Esophagus muscularis mucosa (tissue), 4 donors: Measurements from ENCODE around the gene CATSPERD. TPM values are rescaled to one million over a fixed set of nuclear protein-coding genes. Genes with fewer than 3 reads are reported as not detected.

ENCODE experiments used
- DNase-seq: peaks from one replicate; pipeline ENCODE4 v3.0.0-alpha.2; 2017; ENCODE audit errors: extremely low spot score
- H3K27ac ChIP-seq, 4 donors: fragments of 200-600 bp; sonication (generic); replicated peaks in 1 of 4; 1 replicate in 3 of 4; 2 replicates in 1 of 4; pipeline ENCODE4 v1.5.1; 2016 to 2019; ENCODE audit warnings: mild to moderate bottlenecking in 1 of 4
- H3K27me3 ChIP-seq, 4 donors: fragments of 200-600 bp; sonication (generic); one replicate each; pipeline versions ENCODE4 v1.5.1 to v1.6.0; 2016 to 2019
- H3K36me3 ChIP-seq, 4 donors: fragments of 200-600 bp; sonication (generic); one replicate each; pipeline ENCODE4 v1.5.1; 2016 to 2019
- H3K4me1 ChIP-seq, 4 donors: fragments of 200-600 bp; sonication (generic); one replicate each; pipeline ENCODE4 v1.5.1; 2016 to 2019
- H3K4me3 ChIP-seq, 4 donors: fragments of 200-600 bp; sonication (generic); 1 replicate in 2 of 4; 2 replicates in 2 of 4; pipeline ENCODE4 v1.5.1; 2016 to 2019; ENCODE audit warnings: mild to moderate bottlenecking in 4 of 4, moderate library complexity in 1 of 4
- H3K9me3 ChIP-seq, 4 donors: fragments of 200-600 bp; sonication (generic); 1 replicate in 3 of 4; 2 replicates in 1 of 4; pipeline ENCODE4 v1.5.1; 2016 to 2019
- CTCF ChIP-seq, 3 experiments: fragments of 200-600 bp in 2 of 3; fragments of 450-650 bp in 1 of 3; sonication (generic) in 2 of 3; IDR thresholded peaks; one replicate each; pipeline ENCODE4 v1.5.1; 2017 to 2019; ENCODE audit warnings: antibody characterized with exemption in 3 of 3, mild to moderate bottlenecking in 2 of 3, moderate library complexity in 1 of 3
- EP300 ChIP-seq: sonication (generic); formaldehyde crosslinking; IDR thresholded peaks from one replicate; pipeline ENCODE4 v1.6.1; 2017; ENCODE audit warnings: antibody characterized with exemption
- POLR2A ChIP-seq: fragments of 450-650 bp; IDR thresholded peaks from one replicate; pipeline ENCODE4 v1.6.1; 2017; ENCODE audit warnings: antibody characterized with exemption, moderate library complexity, mild to moderate bottlenecking, low read depth
- POLR2AphosphoS5 ChIP-seq, 2 donors: sonication (generic); formaldehyde crosslinking; IDR thresholded peaks; one replicate each; pipeline ENCODE4 v1.6.1; 2017; ENCODE audit warnings: antibody characterized with exemption in 2 of 2
- WGBS: methylation state at CpG from one replicate; pipeline ENCODE4 v1.1.5; 2018; 5-methylcytosine and 5-hydroxymethylcytosine counted together
- intact Hi-C: fragments of 100-400 bp; cut with DNase I; formaldehyde crosslinking; loops from one replicate; pipeline ENCODE4 v1.15.1; 2023
- total RNA-seq, 4 donors: library from RNA; depleted of rRNA; stranded (reverse); fragments of >200 nt; gene quantifications; one replicate each; pipeline versions ENCODE4 v1.1.0 to v1.2.1, GENCODE V29; 2016

Gene CATSPERD
- total RNA-seq, 4 donors from 2014 or later = 0.19 TPM; not detected in 3

GRCh38 chr19:5696196-5697021, 24.0 kb upstream of the CATSPERD start:
- no peak for DNase-seq
- peaks cover 17 to 32% (median 24%) of the 10 kb centered on the region in 4 donors for H3K4me1 ChIP-seq
- TF ChIP-seq POLR2A = no peak
- no peak for TF ChIP-seq POLR2AphosphoS5 (IDR thresholded peaks at IDR 0.05)
- TF ChIP-seq EP300 = no peak
- no peak for TF ChIP-seq CTCF (IDR thresholded peaks at IDR 0.05)
- 85% methylated on average over 23 of the region's 42 CpGs for WGBS
- no peaks in the 10 kb centered on the region for H3K9me3 ChIP-seq
- peaks cover 64 to 99% (median 96%) of the 10 kb centered on the region in 4 donors for H3K36me3 ChIP-seq
- H3K27ac ChIP-seq = no peak overlapping the region
- intact Hi-C loops = no loop called here
- H3K4me3 ChIP-seq = no peak overlapping the region
- no peaks in the 10 kb centered on the region for H3K27me3 ChIP-seq

- Histone ChIP-seq H3K27ac (peak overlapping the region in 1 of 4 donors; percentile 4), H3K4me1 (peaks cover 8 to 24% (median 15%) of the 10 kb centered on the region in 4 donors), H3K4me3 (no peak overlapping the region), H3K36me3 (peaks cover 64 to 98% (median 94%) of the 10 kb centered on the region in 4 donors), H3K9me3 (no peaks in the 10 kb centered on the region), H3K27me3 (no peaks in the 10 kb centered on the region)
- intact Hi-C loops = no loop called here
- WGBS = 74% methylated on average over 24 of the region's 25 CpGs
- TF ChIP-seq POLR2AphosphoS5 (IDR thresholded peaks at IDR 0.05) (no peak), POLR2A (no peak), EP300 (no peak), CTCF (IDR thresholded peaks at IDR 0.05) (no peak)
- DNase-seq = no peak
These were observed 23.2 kb upstream of the CATSPERD start for GRCh38 chr19:5697022-5697889.

- 89% methylated on average over 25 of the region's 30 CpGs for WGBS
- Histone ChIP-seq H3K9me3 (no peaks in the 10 kb centered on the region), H3K4me1 (peaks cover under 1 to 16% (median 7%) of the 10 kb centered on the region in 4 donors), H3K27ac (peak overlapping the region in 1 of 4 donors; percentile 4), H3K4me3 (no peak overlapping the region), H3K36me3 (peaks cover 65 to 93% (median 89%) of the 10 kb centered on the region in 4 donors), H3K27me3 (no peaks in the 10 kb centered on the region)
- no peak for DNase-seq
- no peak for TF ChIP-seq POLR2AphosphoS5 (IDR thresholded peaks at IDR 0.05)
- TF ChIP-seq EP300 = no peak
- intact Hi-C loops = no loop called here
These were observed 22.4 kb upstream of the CATSPERD start for GRCh38 chr19:5697890-5698634.

GRCh38 chr19:5698635-5699422, 21.6 kb upstream of the CATSPERD start:
- intact Hi-C loops = no loop called here
- H3K27me3 ChIP-seq = no peaks in the 10 kb centered on the region
- TF ChIP-seq EP300 (no peak), CTCF (IDR thresholded peaks at IDR 0.05) (no peak), POLR2A (no peak), POLR2AphosphoS5 (IDR thresholded peaks at IDR 0.05) (no peak)
- WGBS = 95% methylated on average over 25 of the region's 38 CpGs
- H3K4me3 ChIP-seq = no peak overlapping the region
- no peak overlapping the region for H3K27ac ChIP-seq
- H3K9me3 ChIP-seq = no peaks in the 10 kb centered on the region
- no peak for DNase-seq
- H3K4me1 ChIP-seq = peaks cover 0 to 8% (median 2%) of the 10 kb centered on the region in 4 donors
- peaks cover 65 to 93% (median 89%) of the 10 kb centered on the region in 4 donors for H3K36me3 ChIP-seq
